HG03575 (cell line): ENCODE measurements around the gene SORCS2.

ENCODE experiments used
- ATAC-seq: cut with Tn5 transposase; IDR thresholded peaks from one replicate; pipeline ENCODE4 v1.9.1; 2021; ENCODE audit not compliant: unreplicated experiment, insufficient number of reproducible peaks, low FRiP score; ENCODE audit errors: extremely low read depth

The SORCS2 gene

DNA sequence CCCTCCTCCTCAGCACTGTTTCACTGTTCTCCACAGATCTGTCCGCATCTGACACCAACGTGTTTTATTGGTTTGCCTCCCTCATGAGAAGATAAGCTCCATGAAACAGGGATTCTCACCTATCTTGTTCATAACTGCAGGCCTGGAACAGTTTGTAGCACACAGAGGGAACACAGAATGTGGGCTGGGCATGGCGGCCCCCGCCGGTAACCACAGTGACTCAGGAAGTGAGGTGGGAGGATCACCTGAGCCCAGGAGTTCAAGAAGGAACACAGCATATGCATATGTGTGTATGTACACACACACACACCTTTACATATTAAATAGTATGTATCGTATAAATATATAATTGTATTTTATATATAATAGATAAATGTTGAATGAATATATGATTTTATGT is 578.7 kb downstream of the SORCS2 start:
- no peak for ATAC-seq

DNA sequence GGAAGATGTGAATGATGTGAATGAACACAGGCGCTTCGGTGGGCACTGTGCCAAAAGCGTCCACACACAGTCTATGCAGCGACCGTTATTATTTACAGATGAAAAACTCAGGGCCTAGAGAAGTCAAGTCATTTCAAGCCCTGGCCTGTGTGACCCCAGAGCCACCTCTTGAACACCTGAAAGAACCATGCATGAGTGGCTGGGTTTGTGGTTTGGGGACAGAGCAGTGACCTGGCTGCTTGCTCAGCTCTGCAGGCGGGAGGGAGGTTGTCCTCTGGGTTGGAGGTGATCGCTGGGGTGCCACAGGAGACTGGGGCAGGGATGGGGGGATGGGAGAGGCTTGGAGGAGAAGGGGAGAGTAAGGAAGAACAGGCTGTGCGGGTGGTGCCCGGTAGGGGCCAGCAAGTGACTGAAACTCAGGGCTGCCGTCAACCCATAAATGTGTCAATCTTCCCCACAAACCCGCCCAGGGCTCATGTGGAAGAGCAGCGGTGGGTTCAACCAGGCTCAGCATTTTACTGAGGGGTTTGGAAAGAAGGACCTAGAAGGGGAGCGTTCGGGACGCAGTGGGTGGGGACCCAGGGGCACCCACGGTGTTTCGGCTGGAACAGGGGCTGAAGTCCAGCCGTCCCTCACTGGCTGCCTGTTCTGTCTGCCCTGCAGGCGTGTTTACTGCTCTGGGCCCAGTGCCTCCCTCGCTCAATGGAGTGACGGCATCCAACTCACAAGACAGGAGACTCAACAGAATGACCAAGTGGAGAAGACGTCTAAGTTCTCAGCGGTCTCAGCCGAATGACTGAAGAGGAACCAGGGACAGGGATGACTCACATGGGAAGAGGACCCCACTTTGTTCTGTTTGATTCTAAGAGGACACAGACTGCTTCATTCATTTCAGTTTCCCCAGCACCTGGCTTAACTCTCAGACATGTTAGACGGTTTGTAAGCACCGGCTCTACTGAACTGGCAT is 579.5 kb downstream of the SORCS2 start:
- ATAC-seq = peak; percentile 91

DNA sequence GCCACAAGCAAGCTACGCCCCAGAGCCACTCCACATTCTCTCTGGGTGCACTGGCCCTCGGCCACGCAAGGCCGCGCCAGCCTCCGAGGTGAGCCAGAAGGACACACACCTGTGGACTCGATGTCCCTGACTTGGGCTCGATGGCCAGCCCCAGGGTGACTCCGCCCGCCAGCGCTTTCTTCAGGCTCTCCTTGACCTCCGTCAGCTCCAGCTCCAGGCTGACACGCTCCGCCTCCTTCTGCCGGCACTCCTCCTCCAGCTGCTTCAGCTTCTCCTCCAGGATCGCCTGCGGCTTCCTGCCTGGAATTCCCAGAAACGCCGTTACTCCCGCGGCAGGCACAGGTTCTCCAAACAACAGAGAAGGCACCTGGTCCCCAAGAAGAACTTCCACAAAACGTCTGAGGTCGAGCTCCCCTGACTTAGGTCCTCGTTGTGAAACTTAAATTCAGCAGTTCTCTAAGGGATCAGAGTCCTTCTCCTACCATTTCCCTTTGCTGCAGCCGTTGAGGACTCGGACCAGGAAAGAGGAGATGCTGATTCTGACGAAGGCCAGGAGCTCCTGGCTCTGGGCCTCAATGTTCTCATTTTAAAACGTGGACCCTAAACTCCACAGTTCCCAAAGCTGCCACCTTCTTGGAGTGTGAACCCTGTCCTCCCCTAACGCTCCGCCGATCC is 580.5 kb downstream of the SORCS2 start:
- ATAC-seq = no peak

DNA sequence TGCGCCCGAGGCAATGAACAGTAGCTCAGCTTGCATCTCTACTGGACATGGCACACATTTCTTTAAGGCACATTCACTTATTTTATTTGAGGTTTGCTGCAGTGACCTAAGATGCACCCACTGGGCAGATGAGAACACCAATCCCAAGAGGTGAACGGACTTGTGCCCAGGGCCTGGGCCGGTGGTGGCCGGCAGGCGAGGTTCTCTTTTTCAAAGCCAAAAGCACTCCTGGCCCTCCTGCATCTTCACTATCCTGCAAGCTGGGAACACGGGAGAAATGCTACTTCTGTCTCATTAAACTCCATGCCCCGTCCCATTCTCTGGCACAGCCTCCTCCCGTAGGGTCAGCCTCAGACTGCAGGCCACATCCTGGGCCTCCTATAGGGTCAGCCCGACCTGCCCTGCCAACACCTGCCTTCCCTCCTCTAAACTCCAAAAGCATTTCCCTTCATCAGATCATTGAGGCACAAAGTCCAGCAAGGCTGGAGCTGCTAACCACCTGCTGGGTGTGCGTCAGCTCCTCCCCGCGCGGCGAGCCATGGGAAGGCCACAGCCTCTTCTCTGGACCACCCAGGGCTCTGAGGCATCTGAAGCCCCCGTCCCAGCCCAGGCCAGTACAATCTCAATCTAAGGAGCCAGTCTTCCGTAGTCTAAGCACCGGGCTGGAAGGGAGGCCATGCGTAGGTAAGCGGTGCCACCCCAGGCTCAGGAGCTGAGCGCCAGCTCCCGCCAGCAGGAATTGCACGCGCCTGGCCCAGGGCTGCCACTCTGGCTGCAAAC is 581.3 kb downstream of the SORCS2 start:
- ATAC-seq = no peak

DNA sequence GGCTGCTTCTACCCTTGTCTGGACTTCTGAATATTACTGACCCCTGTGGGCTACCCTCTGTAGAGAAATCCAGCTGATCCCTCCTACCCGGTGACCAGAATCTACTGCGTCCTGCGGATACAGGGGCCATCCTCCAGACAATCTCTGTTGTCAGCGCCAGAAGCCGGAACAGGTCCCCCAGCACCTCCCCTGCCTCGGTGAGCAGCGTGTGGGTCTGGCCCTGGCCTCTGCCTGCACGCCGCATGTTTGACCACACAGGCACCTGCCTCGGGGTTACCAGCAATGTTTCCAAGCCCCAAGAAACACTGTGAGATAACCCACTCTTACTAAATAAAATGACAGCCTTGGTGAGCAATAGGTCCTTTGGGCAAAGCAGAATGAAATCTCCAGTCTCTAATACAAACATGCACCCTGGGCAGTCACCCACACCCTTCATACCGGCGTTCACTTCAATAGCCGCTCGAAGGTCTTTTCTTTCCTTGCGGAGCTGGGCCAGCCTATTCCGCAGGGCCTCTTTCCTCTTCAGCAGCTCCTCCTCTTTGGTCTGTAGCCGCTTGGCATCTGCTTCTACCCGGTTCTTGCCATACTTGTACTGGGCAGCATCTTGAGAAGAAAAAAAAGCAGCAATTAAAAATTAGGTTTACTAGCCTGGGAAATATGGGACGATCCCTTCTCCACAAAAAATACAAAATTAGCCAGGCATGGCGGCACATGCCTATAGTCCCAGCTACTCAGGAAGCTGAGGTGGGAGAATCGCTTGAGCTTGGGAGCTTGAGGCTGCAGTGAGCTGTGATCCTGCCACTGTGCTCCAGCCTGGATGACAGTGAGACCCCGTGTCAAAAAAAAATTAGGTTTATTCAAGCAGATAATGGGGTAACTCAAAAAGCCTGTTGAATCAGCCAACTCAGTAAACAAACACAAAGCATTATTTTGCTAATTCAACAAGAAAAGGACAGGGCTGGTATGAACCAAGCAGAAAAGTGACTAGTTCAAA is 582.3 kb downstream of the SORCS2 start:
- no peak for ATAC-seq

DNA sequence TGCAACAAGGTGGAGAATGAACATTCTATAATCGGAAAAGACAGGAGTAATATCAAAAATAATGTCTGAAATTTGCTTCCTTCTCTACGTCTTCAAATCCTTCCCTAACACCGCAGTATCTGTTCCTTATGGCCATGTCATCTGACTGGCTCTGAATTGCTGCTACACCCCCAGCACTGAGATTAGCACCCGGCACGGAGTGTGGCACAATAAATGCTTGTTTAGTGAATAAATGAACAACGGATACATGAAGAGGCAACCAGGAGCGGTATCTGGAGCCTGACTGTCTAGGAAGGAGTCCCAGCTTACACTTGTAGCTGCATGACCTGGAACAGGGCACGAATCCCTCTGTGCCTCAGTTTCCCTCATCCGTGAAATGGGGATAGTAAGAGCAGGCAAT is 583.1 kb downstream of the SORCS2 start:
- ATAC-seq = no peak

DNA sequence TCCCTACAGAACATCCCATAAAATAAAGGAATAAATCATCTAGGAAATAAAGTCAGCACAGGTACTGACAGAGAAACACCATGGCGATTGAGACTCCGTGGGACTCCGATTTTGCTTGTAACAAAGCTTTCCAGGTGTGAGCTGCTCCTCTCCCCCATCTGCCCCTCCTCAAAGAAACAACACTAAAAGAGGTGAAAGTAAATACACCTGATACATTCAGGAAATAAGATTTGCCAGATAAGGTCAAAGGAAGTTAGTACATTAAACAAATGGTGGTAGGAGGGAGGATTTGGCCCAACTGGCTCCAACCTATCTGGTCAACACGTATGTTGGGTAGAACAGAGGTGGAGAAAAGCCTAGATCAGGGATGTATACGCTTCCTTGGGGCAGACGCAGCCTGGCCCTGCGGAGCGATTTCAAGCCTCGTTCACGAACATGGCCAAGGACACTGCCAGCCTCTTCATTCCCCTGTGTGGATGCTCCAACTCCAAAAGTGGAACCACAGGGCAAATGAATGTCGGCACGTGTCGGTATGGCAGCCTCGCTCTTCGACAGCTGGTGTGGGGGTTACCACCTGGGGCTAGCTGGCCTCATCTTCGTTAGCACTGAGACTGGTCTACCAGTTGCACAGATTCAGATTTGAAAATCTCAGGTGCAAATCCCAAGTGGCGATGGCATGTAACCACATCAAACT is 584.8 kb downstream of the SORCS2 start:
- no peak for ATAC-seq

DNA sequence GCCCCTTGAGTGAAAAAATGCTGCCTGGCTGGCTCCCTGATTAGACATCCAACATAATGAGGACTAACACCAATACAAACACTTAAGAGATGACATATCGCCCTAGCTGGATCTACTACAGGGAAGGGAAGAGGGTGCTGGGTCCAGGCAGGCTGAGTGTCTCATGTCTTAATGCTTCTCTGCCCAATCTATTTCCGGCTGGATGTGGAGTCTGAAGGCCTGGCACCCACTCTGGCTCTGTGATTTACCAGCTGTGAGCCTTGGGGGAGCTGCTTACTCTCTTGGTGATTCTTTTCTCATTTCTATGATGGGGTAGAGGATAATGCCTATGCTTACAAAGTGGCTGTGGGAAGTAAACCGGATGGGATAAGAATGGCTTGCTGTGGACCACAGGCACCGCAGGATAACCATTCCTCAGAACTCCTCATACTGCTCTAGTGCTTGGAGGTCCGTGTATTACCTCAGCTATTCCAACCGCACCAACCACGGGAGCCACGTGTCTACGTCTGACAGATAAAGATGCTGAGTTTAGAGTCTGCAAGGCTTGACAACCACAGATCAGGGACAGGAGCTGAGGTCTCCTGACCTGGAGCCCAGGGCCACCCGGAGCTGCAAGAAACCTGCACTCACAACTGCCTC is 585.7 kb downstream of the SORCS2 start:
- ATAC-seq = no peak

DNA sequence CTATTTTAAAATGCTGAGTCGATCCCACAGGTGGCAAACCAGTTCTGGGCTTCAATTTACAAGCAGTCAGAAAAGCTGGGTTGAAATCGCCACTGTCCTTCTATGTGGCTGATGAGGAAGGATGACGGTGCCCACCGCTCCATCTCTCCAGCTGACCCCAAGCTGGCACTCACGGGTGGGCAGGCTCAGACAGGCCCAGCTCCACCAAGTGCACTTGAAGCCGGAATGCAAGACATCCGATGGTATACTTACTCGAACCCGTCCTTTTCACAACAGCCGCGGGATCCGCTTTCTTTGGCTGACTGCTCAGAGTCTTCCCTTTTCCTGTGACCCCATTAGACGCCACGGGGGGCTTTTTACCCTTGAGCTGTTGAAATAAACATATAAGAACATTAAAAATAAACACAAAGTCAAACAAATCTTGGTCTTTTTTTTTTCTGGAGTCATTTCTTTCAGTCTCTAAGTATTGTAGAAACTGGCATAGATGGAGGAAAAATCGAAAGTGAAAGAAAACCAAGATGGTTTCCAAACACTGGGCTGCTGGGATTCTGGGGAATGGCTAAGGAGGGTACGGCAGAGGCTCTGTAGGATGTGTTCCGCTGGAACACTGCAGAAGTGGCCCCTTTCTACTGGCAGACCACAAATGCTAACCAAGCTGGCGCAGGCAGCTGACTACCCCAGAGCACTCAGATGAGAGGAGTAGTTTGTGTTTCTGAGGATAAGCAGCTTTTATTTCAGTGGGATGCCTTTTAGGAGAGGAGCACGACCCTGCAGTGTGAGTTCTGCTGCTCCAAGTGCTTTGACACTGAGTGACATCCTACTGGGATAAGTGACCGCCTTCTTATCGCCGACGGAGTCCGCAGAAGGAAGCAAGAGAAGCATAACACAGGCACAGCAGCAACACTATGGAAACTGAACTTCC is 586.4 kb downstream of the SORCS2 start:
- ATAC-seq = no peak

DNA sequence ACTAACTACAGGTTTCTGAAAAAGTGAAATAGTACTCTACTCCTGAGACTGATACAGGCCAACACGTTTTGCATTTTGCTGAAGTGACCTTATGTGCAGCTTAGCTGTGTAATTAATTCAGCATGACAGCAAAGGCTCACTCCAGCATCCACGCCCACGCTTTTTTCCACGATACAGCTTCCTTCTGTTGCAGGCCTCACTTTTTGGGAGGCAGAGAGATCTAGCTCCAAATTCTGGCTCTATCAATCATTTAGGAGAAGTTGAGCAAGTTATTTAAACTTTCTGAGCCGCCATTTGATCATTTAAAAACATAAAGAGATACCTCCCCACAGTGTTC is 587.1 kb downstream of the SORCS2 start:
- ATAC-seq = no peak

DNA sequence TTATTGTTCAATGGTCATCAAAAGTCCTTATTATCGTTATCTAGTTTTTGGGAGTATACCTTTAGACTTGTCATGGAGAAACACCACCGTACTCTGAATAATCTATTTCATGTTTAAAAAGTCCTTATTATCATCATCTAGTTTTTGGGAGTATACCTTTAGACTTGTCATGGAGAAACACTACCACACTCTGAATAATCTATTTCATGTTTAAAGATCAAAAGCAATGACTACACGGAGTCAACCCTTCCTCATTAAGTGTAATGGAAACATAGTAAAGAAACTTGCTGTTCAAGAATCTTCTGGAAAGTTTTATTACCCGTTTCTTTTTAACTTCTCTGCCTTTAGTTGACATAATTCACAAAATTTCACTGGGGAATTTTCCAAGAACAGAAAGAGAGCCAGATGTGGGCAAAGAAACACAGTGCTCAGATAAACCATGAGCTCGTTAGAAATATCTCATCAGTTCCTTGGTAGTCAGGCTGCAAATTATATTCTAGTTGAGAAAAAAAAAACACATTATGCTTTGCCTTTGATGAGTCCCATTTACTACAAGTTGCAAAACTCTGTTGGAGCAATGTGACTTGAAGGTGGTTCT is 588.5 kb downstream of the SORCS2 start:
- no peak for ATAC-seq

DNA sequence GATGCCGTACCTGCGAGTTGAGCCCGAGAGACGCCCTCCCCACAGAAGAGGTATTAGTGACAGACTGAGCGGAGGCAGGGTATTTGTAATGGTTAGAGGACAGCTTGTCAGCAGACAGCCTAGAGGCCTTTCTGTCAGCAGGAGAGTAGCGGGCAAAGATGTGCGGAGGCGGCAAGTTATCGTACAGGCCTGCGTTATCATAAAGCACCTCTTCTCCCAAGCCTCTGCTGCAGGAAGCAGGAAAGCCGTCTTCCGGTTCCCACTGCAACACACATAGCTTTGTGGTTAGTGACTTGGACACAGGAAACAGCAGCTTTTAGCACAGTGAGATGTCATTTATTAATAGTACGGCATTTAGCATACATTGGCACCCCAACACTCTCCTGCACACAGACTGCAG is 589.0 kb downstream of the SORCS2 start:
- ATAC-seq = no peak

DNA sequence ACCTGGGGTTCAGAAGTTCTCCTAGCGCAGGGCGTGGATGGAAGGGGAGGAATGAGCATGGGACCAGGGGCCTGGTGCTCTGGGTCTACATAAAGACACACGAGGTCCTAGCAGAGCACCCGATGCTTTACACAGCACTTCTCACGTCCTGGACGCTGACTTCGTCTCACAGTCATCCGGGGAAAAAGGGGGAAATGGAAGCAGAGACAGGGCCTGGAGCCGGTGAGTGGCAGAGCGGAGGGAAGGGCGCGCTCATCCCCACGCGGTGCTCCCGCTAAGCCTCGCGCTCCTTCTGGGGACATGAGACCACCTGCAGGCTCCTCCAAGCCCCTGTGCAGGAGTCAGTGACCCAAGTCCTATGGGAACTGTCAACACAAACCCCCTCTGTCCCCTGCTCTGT is 589.7 kb downstream of the SORCS2 start:
- ATAC-seq = no peak

DNA sequence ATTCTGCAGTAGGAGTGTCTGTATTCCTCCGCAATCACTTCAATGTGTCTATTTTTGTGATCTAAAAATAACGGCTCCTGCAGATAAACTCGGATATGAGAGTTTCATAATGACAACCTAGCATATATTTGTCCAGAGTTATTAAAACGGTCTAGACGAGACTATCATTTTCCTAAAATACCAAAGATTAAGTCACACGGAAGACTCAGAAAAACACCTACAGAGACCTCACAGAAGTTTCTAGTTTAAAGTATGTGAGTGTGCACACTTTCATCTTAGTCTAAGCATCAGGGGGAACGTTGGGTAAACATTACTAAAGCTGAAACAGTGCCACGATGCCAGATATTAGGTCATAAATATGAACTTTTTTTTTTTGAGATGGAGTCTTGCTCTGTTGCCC is 590.4 kb downstream of the SORCS2 start:
- no peak for ATAC-seq

DNA sequence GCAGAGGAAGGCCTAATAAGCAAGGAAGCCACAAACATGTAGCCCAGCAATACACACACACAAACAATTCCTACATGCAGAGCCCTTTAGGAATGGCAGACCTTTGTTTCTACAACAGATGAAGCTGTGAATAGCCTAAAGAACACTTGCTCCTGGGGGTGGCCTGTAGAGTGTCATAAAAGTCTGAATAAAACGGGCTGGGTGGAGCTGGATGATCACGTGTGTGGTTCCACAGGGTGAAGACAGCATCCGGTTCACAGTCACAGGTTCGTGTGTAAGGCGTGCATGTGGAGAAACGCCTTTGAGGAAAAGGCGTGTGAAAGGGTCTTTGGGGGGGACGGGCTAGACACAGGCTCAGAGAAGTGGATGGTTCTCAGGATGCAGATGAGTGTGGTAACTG is 591.2 kb downstream of the SORCS2 start:
- ATAC-seq = no peak

DNA sequence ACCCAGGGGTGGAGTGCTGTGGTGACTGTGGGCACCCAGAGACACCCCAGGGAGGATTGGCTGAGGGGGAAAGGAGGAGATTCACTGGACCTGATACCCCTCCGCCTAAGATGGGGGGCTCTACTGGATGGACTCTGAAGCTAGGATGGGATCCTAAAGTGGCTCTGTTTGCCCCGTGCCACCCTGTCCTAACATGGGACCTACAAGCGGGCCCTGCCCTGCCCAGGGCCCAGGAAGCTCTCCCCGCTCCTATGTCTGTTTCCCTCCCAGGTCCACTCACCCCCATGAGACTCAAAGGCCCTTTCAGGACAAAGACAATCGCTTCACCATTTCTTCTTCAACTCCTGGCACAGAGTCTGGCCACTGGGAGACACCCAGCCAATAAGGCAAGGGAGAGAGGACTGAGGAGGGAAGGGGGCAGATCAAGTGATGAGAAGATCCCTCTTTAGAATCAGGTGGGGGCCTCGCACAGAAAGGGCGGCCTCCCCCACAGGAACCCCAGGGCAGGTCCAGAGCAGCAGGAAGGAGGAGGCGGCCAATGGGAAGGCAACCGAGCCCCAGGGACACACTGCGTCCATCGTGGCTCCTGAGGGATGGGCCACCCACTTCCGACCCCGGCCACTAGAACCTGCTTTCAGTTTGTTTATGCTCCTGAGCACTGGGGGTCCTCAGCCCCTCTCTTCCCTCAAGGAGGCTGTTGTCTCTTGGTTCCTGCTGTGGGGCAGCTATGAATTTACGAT is 592.0 kb downstream of the SORCS2 start:
- no peak for ATAC-seq
